ENCODE data around the gene POU5F1.
"Not testable (repeated sequence)": the region's sequence is repeated elsewhere in the genome, so short reads cannot be mapped to it uniquely, and the experiment has no call there.

POU5F1 gene

DNA sequence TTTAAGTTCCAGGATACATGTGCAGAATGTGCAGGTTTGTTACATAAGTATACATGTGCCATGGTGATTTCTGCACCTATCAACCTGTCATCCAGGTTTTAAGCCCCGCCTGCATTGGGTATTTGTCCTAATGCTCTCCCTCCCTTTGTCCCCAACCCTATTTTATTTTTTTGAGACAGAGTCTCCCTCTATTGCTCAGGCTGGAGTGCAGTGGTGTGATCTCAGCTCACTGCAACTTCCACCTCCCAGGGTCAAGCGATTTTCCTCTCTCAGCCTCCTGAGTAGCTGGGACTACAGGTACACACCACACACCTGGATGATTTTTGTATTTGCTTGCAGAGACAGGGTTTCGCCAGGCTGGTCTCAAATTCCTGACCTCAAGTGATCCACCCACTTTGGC is 18.7 kb upstream of the POU5F1 start:
- not testable (repeated sequence) for DNase-seq

DNA sequence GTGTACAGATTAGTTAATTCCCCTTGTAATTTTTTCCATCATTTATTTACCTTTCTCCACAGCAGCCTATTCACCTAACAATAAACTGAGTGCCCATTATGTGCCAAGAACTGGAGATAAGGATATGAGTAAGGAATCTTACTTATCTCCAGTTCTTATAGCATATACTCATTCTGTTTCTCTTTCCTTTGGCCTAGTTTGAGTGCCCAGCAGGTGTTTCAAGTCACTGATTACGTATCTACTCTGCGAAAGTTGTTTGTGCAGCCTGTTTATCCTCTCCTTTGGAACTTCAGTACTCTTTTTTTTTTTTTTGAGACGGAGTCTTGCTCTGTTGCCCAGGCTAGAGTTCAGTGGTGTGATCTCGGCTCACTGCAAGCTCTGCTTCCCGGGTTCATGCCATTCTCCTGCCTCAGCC is 17.3 kb upstream of the POU5F1 start:
- DNase-seq, result no peak

DNA sequence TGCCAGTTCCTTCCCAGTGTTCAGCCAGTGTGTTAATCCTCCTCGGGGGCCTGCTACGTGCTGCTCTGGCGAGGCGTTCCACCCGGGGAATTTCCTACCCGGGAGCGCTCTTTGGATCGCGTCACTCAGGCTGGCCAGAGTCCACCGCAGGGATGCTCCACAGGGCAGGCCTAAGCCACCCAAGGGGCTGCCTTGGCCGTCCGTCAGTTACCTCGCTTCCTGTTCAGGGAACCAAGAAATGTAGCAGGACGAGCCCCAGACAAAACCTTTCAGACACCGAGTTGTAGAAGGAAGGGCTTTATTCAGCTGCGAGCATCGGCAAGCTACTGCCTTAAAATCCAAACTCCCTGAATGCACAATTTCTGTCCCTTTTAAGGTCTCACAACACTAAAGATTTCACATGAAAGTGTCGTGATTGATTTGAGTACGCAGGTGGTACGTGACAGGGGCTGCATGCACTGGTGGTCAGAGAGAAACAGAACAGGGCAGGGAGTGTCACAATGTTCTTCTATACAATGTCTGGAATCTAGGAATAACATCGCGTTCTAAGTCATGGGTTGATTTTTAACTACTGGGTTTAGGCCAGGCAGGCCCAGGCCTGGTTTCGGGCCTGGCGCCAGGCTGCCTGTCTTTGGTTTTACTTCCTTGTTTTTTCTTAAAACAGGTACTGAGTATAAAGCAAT is 15.7 kb upstream of the POU5F1 start:
- no peak for DNase-seq

DNA sequence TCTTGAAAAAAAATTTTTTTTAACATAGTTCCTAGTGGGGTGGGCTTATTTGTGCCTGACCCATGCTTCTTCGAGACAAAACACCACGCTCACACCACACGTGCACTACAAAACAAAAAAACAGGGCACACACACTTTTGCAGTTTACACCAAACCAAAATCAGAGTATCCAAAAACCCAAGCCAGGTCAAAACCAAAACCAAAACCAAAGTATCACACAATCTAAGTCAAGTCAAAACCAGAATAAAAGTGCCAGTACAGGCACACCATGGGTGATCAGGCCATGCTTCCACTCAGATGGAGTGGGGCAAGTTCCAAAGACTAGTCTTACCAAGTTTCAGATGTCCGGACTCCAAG is 15.2 kb upstream of the POU5F1 start:
- not testable (repeated sequence) for DNase-seq

DNA sequence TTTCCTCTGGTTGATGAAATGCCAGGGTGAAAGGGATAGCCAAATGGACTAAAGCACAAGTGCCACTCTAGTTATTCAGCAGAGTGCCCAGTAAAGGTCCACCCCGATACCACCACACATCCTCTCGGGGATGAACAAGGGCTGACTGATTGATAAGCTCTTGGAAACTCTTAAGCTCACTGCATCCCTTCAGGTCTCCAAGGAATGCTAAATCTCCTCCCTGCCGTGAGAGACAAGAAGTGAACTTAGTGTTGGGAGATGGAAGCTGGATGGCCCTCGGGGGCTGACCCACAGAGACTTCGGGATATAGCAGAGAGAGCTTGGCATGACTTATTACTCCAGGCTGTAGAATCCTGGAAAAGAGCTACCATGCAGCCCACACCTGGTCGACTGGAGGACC is 13.4 kb upstream of the POU5F1 start:
- not testable (repeated sequence) for DNase-seq

DNA sequence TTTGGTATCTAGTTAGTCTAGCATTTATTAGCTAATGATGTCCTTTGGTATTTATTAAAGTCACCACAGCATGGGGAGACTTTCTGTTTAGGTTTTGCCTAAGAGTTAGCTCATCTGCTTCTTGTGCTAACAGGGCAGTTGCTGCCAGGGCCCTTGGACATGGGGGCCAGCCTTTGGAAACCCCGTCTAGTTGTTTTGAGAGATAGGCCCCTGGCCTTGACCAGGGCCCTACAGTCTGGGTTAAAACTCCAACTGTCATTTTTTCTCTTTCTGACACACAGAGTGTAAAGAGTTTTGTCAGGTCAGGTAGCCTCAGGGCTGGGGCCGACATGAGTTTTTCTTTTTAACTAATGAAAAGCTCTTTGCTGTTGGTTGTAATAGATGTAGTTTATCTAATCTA is 12.8 kb upstream of the POU5F1 start:
- DNase-seq, result not testable (repeated sequence)

DNA sequence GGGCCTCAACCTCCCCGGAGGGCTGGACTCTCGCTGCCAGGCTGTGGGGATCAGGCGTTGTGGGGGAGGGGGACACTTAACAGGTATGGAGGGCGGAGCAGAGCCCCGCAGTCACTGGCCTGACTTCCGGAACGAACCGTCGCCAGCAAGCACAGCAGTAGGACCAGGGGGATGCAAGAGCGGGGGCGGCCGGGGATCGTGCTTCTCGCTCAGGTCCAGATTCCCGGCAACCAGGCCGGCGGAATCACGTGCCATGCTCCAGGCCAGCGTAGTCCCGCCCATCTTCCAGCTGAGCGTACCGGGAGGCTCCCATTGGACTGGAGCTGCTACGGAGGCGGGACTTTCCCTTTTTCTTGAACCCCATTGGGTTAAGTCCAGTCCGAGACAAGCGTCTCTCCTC is 10.0 kb upstream of the POU5F1 start:
- no peak for DNase-seq

DNA sequence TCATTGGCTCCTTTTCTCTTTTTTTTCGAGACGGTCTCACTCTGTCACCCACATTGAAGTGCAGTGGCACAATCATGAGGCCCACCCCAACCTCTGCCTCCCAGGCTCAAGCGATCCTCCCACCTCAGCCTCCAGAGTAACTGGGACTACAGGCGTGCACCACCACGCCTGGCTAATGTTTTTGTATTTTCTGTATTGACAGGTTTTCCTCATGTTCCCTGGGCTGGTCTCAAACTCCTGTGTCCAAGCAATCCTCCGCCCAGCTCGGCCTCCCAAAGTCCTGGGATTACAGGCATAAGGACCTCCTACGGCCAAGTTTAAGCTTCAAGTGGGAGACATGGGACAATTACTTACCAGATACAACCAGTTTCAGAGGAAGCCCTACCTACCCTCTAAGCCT is 9.4 kb upstream of the POU5F1 start:
- no peak for DNase-seq

DNA sequence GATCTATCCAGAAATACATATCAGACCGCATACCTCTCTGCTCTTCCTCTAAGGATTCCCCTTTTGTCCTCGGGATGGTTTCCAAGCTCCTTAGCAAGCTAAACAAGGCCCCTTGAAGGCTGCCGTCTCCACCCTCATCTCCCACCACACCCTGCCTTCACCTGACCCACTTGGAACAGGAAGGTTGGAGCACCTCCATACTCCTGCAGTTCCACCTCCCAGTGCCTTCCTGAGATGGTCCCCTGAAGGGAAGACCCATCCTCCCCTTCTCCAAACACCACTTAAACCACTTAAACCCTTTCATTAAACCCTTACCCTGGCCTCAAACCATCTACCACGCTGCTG is 8.5 kb upstream of the POU5F1 start:
- no peak for DNase-seq

DNA sequence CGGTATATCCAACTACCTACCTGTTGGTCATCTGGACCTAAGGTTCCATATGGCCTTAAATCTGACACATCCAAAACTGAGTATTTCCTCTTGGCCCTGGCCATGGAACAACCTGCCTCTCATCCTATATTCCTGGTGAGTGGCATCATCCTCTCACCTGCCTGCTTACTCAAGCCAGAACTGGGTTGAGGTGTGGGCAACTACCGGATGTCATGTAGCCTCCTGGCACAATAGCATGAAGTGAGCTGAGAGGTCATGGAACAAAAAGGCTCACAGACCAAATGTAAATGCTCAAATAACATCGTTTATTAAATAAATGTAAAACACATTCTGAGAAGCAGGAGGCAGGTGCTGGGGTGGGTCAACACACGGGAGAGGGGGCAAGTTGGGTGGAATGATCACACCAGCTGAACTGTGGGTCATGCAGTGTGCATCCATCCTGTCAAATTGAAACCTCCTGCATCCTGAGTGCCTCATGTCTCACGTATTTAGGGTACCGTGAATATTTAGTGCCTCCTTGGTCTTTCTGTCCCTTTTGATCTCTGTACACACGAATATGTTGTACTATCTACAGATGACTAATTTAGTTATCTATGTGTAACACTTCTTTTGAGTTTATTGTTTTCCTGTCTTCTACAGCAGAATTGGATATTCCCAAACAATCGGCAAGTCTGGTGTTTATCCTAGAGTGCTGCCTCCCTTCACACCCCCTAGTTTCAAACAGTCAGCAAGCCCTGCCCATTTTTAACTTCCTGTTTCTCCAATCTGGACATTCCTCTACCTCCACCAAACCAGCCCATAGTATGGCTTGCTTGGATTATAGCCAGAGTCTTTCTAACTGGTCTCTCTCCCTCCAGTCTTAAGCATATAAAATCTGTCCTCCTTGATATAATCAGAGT is 7.9 kb upstream of the POU5F1 start:
- DNase-seq, result no peak

DNA sequence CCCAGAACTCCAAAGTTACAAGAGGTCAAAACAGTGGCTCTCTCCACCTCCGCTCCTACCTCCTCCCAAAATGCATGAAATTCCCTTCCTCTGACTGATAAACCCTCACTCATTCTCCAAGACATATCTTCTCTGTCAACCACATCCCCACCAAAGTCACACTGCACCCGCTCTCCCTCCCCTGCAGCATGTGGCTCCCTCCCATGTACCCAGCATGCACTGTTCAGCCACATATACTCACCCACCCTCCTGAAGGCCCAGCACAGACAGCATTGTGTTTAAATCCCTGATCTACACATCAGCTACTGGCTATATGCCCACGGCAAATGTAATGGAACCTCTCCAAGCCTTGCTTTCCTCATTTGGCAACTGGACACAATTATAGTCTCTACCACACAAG is 5.5 kb upstream of the POU5F1 start:
- no peak for DNase-seq

DNA sequence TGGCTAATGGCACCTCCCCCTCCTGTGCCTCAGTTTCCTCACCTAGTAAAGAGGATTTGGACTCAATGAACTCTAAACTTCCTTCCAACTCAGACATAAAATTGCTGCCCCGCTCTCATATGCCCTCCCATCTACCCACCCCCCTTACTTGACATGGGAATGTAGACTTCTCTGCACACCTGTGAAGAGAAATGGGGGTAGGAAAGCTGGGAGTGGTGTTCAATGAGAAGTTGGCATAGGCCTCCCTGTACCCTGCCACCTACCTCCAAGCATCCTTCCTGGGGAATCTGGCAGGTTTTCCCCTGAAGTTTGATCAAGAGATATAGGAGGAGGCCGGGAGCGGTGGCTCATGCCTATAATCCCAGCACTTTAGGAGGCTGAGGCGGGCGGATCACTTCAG is 3.9 kb upstream of the POU5F1 start:
- DNase-seq, result no peak

DNA sequence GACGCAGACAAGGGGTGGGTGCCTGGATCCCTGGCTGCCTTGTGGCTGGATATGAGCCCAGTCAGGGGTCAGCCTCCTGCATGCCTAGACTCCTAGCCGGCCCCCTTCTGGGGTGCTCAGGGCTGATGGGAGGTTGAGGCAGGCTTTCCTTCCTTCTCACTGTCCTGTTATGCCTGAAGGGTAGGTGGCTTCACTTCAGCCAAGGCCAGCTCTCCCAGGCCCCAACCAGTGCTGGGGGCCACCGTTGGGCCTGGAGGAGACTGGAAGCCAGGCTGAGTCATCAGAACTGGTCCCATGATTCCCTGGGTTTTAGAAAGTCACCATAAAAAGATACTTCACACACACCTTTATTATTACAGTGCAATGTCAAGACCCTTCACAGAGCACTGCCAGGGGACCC is 2.9 kb upstream of the POU5F1 start:
- DNase-seq, result no peak

DNA sequence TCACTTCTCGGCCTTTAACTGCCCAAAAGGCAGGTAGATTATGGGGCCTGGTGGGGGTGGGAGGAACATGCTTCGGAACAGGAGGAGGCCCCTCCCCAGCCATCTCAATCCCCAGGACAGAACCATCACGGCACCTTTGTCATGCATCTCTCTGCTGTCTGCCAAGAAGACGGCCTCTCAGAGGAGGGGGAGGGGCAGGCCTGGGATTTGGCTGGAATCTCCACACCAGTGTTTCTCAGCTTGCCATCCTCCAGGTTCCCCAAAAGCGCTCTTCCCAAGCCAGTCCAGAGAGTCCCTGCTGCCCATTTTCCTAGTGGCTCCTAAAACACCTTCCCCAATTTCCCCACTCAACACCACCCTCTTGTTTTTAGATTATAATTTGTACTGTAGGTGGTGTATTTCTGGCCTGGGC is 2.5 kb upstream of the POU5F1 start:
- DNase-seq, result no peak

DNA sequence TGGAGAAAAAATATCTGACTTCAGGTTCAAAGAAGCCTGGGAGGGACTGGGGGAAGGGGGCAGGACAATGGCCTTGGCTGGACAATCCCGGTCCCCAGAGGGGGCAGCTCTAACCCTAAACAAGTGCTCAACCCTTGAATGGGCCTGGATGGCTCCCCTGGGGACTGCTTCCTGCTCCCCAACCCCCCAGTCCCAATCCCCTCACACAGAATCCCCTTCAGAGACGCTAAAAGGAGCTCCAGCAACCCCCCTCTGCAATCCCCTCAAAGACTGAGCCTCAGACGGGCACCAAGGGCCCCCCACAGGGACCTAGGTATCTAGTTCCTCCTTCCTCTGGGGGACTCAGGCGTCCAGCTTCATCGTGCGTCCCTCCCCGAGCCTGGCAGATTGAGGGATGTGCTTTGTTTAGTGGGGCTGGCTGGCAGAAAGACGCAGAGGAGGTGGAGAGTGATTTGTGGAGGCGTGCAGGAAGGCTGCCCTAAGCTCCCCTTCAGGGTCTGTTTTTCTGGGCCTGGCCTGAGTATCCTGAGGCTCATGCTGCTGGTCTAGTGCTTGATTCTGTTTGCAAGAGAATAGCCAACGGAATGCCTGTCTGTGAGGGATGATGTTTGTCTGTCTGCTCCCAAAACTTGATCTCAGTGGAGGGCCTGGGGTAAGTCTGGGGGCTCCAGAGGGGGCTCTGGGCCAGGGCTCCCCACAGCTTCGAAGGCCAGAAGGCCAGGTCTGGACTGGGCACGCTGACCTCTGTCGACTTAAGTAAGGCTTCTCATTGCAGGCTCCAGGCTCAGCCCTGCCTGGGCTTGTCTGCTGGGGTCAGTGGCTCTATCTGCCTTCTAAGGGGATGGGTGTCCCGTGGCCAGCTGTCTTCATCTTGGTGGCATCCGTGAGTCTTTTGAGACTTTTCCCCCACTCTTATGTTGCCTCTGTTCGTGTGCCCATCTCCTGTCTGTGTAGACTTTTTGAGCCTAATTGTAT is 1.7 kb upstream of the POU5F1 start:
- DNase-seq, result no peak

DNA sequence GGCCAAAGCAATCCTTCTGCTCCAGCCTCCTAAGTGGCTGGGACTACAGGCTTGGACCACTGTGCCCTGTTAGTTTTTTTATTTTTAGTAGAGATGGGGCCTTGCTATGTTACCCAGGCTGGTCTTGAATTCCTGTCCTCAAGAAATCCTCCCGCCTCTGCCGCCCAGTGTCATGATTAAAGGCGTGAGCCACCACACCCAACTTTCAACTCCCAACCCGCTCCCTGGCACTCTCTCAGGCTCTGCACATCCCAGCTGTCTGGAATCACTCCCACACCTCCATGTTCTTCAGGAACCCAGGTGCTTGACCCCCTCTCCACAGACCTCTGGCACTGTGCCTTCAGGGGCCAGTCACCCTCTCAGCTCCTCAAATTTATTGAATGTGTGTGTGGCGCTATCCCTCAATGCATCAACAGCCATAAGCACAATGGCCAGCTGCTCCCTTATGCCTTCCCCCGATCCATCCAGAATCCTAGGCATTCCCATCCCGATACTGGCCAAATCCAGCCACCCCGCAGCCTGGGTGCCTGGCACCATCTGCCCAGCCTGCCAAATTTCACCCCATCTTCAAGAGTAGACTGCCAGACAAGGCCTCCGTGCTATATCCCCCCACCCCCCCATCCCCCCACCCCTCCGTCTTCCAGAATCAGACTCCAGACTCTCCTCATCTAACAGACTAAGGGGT is 647 bp upstream of the POU5F1 start:
- no peak for DNase-seq

DNA sequence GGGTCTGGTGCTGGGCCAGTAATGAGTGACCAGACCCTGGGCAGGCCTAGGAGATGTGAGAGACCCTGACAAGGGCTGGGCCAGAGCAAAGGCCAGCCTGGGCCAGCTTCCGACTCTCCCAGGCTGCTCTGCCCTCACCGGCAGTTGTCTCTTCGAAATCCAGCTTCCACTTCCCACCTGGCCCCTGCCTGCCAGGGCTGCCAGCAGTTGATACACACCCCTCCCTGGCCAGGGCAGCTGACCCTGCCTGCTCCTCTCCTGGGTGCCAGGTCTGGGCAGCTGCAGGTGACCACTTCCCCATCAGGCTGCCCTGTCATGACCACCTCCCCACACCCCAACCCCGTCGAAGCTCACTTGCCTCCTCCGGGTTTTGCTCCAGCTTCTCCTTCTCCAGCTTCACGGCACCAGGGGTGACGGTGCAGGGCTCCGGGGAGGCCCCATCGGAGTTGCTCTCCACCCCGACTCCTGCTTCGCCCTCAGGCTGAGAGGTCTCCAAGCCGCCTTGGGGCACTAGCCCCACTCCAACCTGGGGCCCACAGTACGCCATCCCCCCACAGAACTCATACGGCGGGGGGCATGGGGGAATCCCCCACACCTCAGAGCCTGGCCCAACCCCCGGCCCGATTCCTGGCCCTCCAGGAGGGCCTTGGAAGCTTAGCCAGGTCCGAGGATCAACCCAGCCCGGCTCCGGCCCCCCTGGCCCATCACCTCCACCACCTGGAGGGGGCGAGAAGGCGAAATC is 453 bp downstream of the POU5F1 start:
- DNase-seq, result not testable (repeated sequence)

DNA sequence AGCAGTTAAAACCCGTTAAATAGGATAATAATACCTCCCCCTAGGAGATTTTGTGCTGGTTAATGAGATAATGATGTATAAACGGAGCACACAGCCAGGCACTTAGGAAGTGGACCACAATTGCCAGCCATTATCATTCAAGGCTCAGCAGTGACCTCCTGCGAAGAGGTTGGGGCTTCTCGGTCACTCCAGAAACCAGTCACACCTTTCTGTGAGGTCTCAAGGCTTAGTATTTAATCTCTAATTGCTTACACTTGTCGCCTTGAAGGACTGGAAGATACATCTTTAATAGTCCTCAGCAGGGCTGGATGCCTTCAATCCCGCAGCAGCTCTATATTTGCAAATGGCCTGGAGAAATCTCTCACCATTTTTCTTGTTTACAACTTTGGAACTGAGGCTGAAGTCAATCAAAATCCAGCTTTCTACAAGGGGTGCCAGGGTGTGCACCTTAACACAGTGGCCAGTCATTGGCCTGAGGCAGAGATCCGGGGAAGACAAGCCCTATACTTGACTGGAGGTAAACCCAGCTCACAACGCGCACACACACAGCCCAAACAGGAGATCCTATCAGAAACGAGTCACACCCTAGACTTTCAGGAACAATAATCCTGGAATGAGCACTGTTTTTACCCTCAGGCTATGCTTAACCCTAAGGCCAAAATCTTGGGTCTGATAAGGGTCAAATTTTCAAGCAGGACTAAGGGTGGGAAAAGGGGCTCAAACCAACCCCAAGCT is 1.2 kb downstream of the POU5F1 start:
- no peak for DNase-seq

DNA sequence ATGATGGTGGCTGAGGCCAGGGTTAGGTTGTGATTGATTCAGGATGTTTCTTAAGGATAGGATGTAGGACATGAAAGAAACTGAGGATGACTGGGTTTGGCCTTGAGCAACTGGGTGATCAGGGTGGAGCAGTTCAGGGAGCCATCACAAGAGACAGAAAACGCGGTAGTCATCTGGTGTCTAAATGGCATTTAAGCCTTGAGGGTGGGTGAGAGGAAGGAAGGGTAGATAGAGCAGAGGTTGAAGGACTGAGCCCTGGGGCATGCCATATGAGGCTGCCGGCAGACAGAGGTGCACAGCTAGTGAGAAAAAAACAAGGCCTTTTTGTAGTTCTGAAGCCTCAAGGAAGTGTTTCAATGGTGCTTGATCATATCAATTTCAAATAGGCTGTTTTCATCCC is 1.9 kb downstream of the POU5F1 start:
- no peak for DNase-seq

DNA sequence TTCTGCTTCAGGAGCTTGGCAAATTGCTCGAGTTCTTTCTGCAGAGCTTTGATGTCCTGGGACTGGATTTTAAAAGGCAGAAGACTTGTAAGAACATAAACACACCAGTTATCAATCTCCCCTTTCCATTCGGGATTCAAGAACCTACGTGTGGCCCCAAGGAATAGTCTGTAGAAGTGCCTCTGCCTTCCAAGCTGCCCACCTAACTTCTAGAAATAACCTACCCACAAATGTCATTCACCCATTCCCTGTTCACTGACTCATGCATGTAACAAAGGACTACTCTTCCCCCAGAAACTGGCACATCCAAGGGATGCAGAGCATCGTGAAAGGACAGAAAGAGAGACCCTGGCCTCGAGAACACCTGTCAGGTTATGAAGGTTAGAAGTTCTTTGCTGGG is 4.5 kb downstream of the POU5F1 start:
- no peak for DNase-seq
